ENCODE measurements around the gene TYMP. TPM values are rescaled to one million over a fixed set of nuclear protein-coding genes. Genes with fewer than 3 reads are reported as not detected.

The TYMP gene
- 1 to 10 TPM; 1.1 to 3.0 (median 2.4) TPM for polyA plus RNA-seq (ENCODE audit: insufficient read length in 4 of 4)

- no peak for DNase-seq (ENCODE audit: low read depth in 4 of 4, low spot score in 2 of 4)
Observed at GRCh38 chr22:50529897-50530579, at the start of gene TYMP. TYMP (minus strand) TSS chr22:50530012; CDS start chr22:50529709, 303 bp downstream.

DNA sequence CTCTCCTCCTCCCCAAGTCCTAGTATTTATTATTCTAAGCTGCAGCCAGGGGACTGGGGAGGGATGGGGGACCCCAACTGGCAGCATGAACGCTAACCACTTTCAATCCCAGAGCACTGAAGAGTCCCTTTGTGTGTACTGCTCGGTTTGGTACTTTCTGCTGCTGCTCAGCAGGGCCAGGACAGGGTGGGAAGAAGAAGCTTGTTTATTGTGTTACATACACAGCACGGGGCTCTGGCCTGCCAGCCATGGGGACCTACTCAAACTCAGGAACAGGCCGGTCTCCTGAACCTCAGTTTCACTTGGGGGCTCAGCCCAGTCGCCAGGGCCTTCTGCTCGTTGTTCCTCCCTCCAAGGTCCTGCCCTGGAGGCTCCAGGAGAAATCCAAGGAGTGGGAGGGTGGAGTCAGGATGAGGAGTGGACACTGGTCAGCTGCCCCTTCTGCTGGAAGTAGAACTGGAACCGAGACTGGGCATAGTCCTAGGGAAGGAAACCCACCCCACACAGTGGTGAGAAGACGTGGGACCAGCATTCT lies 49.0 kb upstream of the TYMP start:
- no peak for DNase-seq (ENCODE audit: low read depth in 4 of 4, low spot score in 2 of 4)

DNA sequence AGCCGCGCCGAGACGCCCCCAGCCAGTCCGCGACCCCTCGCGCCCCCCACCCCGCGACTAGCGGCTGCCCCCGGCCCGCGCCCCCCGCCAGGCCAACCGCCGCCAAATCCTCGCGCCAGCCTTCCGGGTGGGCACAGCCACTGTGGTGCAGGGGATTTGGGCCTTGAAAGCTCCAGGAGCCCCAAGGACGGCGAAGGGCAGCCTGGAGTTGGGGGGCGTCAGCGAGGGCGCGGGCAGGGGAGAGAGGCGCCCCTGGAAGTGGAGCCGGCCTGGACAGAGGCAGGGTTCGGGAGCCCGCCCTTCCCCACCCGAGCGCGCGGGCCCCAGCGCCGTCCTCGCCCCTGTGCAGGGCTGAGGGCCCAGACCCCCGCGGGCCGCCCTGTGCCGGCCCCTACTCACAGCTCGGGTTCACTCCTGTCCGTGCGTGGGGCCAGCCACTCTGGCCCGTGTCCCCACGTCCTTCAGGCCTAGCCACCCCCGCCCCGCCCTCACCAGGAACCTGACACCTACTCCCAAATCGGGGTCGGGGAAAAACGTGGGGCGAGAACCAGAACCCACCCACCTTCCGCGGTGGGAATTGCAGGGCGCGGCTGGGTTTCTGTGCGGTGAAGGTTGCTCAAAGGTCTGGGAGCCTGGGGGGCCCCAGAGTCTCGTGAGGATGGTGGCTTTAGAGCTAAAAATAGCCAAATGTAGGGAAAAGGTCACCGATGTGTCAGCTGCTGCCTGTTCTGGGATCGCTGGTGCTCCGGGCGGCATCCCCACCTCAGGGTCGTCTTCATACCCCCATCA lies 48.4 kb upstream of the TYMP start, which contains the start of gene CPT1B:
TSS of gene CPT1B (minus strand) at position 441 of the 789 bp plus-strand sequence. CDS start 512 bp downstream, outside the sequence.
- DNase-seq (ENCODE audit: low read depth in 4 of 4, low spot score in 2 of 4): no peak

DNA sequence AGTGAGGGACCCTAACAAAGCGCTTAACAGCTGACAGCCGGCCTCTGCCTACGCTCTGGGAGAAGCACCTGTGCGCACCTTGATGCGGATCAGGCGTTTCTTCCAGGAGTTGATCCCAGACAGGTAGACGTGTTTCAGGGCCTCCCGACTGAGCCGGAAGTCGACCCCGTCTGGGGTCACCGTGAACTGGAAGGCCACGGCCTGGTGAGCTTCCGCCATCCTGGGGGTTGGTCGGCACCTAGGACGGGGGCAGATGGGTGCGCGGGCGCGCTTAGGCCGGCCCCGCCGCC lies 47.8 kb upstream of the TYMP start:
- DNase-seq (ENCODE audit: low read depth in 4 of 4, low spot score in 2 of 4): no peak

DNA sequence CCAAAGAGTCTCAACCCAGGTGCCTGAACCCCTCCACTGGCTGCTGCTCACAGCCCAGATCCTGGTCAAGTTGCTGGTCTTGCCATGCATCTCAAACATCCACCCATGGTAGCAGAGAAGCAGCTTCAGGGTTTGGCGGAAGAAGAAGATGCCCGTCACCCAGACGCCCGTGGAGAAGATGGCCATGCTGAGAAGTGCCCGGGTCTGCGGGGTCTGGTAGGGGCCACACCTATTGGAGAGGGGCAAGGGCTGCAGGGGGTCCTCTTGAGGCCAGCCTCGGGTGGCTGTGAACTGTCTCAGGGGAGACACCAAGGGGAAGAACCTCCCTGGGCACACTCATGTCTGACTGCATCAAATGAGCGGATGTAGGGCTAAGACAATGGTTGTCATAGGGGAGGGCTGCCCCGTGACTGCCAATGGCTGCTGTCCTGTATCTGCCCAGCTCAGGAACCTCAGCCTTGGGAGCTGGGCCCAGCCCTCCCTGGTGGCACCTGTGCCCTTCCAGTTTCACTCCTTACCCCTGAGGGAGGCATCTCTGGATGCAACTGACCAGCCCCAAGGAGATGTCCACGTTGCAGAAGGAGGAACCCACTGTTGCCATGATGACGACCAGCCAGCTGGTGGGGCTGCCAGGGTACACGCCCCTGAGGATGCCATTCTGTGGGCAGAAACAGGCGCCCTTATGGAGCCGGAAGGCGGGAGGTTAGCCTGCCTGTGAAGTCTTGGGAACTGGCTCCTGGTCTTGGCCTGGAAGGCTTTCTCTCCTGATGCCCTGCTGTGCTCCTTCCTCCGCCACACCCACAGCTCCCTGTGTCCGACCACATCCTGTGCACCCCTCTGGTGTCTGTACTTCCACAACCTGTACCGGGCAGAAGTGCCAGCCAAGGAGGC lies 47.2 kb upstream of the TYMP start:
- DNase-seq (ENCODE audit: low read depth in 4 of 4, low spot score in 2 of 4): no peak

- DNase-seq (ENCODE audit: low read depth in 4 of 4, low spot score in 2 of 4): no peak
Observed at GRCh38 chr22:50576070-50576469, 46.3 kb upstream of the TYMP start.

GRCh38 chr22:50575426-50575941 lies 45.7 kb upstream of the TYMP start:
- no peak for DNase-seq (ENCODE audit: low read depth in 4 of 4, low spot score in 2 of 4)

- no peak for DNase-seq (ENCODE audit: low read depth in 4 of 4, low spot score in 2 of 4)
Observed at GRCh38 chr22:50574383-50574755, 44.6 kb upstream of the TYMP start.

GRCh38 chr22:50573491-50574382 lies 43.9 kb upstream of the TYMP start:
- DNase-seq (ENCODE audit: low read depth in 4 of 4, low spot score in 2 of 4): no peak

DNA sequence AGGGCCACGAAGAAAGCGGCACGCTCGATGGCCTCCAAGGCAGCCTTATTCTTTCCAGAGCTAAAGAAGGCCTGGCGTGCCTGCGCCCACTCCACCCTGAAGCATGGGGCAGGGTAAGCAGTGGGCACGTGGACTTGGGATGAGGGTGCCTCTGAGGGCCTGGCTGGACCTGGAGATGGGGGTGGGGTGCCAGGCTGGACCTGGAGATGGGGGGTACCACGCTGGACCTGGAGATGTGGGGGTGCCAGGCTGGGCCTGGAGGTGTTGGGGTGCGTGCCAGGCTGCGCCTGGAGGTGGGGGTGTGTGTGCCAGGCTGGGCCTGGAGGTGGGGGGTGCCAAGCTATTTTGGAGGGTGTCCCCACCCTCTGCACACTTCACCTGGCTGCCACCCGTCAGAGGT lies 43.2 kb upstream of the TYMP start:
- DNase-seq (ENCODE audit: low read depth in 4 of 4, low spot score in 2 of 4): no peak

DNA sequence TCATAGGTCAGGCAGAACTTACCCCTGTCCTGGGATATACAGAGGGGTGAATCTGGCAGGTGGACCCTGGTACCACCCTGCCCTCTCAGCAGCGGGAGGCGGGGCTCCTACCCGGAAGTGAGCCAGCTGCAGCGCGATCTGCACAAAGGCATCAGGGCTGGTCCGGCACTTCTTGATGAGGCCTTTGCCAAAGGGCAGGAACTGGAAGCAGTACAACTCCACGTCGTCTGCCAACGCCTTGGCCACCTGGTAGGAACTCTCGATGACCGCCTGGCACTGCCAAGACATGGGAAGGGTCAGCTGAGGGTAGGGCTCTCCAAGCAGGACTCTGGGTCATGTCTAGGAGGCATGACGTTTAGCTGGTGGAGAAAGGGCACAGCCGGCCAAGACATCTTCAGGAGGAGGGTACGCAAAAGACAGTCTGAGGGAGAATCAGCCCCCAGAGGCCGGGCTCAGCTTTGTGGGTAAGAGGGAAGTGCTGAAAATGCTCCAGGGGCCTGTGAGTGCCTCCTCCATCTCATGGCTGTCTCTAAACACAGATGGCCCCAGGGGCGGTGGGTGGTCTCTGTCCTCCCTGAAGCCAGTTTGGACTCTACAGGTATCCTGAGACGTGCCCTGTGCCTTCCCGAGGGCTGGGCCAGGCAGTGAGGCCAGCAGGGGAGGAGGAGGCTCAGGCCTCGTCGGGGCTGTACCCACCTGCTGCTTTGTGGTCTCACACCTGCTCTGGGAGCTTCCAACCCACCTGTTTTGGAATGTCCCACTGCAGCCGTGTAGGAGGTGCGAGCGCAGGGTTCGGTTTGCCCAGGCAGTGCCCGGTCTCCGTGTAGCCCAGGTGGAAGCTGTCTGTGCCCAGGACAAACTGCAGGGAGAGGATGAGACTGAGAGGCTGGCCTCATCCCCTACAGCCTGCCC lies 41.7 kb upstream of the TYMP start:
- DNase-seq (ENCODE audit: low read depth in 4 of 4, low spot score in 2 of 4): no peak

GRCh38 chr22:50570861-50571260 lies 41.0 kb upstream of the TYMP start:
- no peak for DNase-seq (ENCODE audit: low read depth in 4 of 4, low spot score in 2 of 4)

DNA sequence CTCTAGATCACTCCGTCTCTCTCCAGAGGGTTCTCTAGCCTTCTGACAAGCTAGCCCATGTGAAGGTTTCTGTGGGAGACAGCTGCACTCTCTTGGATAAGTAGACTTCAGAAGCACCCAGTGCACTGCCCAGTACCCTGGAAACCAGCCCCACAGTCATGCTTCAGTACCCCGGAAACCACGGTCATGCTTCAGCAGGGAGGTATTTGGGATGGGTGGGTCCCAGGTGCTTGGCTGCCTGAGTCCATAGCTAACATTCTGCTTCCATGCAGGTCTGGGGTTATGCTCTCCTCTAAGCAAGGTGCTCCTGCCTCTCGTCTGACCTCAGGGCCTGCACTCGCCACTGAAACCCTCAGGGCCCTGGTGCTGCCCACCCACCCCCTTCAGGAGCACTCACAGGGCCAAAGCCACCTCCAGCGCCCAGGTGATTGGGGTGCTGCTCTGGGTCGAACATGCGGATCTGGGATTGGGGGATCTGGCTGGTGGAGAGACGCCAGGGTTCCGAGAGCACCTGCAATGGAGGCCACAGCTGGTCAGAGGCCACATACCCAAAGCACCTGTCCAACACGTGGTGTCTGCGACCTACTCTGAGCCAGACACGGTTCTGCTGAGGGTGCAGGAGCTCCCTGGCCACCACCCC lies 40.2 kb upstream of the TYMP start:
- no peak for DNase-seq (ENCODE audit: low read depth in 4 of 4, low spot score in 2 of 4)

- no peak for DNase-seq (ENCODE audit: low read depth in 4 of 4, low spot score in 2 of 4)
Observed at GRCh38 chr22:50569041-50569459, 39.2 kb upstream of the TYMP start.

GRCh38 chr22:50568626-50569025 lies 38.8 kb upstream of the TYMP start:
- no peak for DNase-seq (ENCODE audit: low read depth in 4 of 4, low spot score in 2 of 4)

- DNase-seq (ENCODE audit: low read depth in 4 of 4, low spot score in 2 of 4): no peak
Observed at GRCh38 chr22:50567721-50568252, 38.0 kb upstream of the TYMP start.

DNA sequence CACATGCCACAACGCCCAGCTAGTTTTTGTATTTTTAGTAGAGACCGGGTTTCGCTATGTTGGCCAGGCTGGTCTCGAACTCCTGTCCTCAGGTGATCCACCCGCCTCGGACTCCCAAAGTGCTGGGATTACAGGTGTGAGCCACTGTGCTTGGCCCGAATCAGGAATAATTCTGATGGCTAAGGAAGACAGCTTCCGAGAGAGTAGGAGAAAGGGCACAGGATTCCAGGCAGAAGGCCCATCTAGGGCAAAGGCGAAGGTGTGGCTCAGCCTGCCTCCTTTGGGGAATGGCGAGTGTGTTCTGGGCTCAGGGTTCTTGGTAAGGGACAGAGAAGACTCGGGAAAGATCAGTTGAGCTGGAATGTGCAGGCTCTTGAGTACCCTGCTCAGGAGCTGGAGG lies 34.5 kb upstream of the TYMP start:
- DNase-seq (ENCODE audit: low read depth in 4 of 4, low spot score in 2 of 4): no peak

Measured in left renal cortex interstitium (tissue), 4 donors.